SJSA1 (cell line): ENCODE data around the gene DMAP1. TPM values are rescaled to one million over a fixed set of nuclear protein-coding genes. Genes with fewer than 3 reads are reported as not detected.

Source experiments
- DNase-seq, 2 experiments: peaks; one replicate each; pipeline ENCODE4 v3.0.0-alpha.2; 2015 to 2020; ENCODE audit warnings: low spot score in 2 of 2, low read depth in 1 of 2
- H3K27ac ChIP-seq: fragments of 250-450 bp; sonication (Bioruptor Pico); 2 replicates; pipeline ENCODE4 v1.5.1; 2020; ENCODE audit warnings: mild to moderate bottlenecking, moderate library complexity
- H3K27me3 ChIP-seq: fragments of 250-450 bp; sonication (Bioruptor Pico); replicated peaks from 2 replicates; pipeline ENCODE4 v1.5.1; 2020; ENCODE audit warnings: mild to moderate bottlenecking, moderate library complexity
- H3K36me3 ChIP-seq: fragments of 250-450 bp; sonication (Bioruptor Pico); 2 replicates; pipeline ENCODE4 v1.5.1; 2020; ENCODE audit warnings: mild to moderate bottlenecking
- H3K4me1 ChIP-seq: fragments of 250-450 bp; sonication (Bioruptor Pico); replicated peaks from 2 replicates; pipeline ENCODE4 v1.6.1; 2021; ENCODE audit warnings: mild to moderate bottlenecking
- H3K4me3 ChIP-seq: fragments of 250-450 bp; sonication (Bioruptor Pico); 2 replicates; pipeline ENCODE4 v1.5.1; 2020; ENCODE audit warnings: mild to moderate bottlenecking
- H3K9me3 ChIP-seq: fragments of 250-450 bp; sonication (Bioruptor Pico); replicated peaks from 2 replicates; pipeline ENCODE4 v1.5.1; 2020; ENCODE audit warnings: mild to moderate bottlenecking
- total RNA-seq: library from RNA; depleted of rRNA; stranded (reverse); fragments of >200 nt; shearing (Covaris generic); gene quantifications from 2 replicates; pipeline ENCODE4 v1.2.3, GENCODE V29; 2014

The DMAP1 gene
- total RNA-seq, 1 experiment from 2014 or later = 9.9 TPM

DNA sequence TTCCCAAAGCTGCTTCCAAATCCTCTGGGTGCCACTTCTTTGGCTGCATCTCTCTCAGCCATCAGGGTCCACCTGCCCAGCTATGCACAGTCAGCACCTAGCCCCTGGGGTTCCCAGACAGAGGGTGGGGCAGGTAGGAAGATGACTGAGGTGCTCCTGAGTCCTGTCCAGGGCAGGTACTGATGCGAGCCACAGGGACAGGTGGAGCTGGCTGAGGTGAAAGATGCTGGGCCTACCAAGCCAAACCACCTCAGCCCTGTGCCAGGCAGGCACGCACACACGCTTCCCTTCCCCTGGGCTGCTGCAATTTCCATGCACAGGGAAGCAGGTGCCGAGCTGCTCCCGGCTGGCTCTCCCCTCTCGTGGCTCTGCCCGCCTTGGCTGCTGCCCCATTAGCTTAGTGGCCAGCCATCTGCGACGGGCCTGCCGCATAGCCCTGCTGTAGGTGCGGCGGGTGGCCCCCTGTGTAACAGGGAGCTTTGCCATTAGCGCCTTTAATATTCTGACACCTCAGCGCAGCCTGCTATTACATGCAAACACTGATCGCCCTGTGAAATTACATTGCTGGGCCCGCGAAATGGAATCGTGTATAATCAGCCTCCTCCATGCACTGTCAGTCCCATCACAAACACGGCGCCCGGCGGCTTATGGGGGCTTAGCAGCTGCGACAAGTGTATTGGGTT lies 38.9 kb downstream of the DMAP1 start:
- no peak overlapping the region for H3K27ac ChIP-seq

DNA sequence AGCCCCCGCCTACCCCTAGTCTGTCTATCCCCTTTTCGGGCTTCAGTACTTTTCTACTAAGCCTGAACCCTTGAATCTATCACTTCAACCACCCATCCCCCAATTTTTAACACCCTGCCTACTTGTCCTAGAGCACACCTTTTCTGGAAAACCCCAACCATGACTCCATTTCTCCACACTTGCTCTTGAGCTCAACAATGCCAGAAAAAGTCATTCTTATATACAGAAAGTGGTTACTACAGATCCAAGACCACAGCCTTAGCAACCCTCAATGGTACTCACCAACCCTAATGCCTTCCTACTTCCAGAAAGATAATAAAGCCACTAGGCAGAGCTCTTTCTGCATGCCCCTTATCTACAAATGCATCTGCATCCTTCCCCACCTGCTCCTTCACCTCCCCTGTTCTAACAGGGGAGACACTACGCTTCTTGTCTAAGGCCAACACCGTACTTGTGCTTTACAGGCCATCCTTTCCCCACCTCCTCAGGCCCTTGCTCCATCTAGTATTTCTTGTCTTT lies 41.2 kb downstream of the DMAP1 start:
- Histone ChIP-seq H3K36me3 (no peaks in the 10 kb centered on the region; the same call in 1 of the 2 replicates), H3K4me1 (no peaks in the 10 kb centered on the region), H3K9me3 (no peaks in the 10 kb centered on the region), H3K27me3 (no peaks in the 10 kb centered on the region), H3K4me3 (no peak overlapping the region), H3K27ac (no peak overlapping the region)
- DNase-seq = no peak

More for the DNA sequence above, 38.9 kb downstream of the DMAP1 start:
- Histone ChIP-seq H3K9me3 (no peaks in the 10 kb centered on the region), H3K27me3 (no peaks in the 10 kb centered on the region), H3K4me3 (no peak overlapping the region), H3K36me3 (no peaks in the 10 kb centered on the region; the same call in 1 of the 2 replicates), H3K4me1 (no peaks in the 10 kb centered on the region)
- no peak for DNase-seq

DNA sequence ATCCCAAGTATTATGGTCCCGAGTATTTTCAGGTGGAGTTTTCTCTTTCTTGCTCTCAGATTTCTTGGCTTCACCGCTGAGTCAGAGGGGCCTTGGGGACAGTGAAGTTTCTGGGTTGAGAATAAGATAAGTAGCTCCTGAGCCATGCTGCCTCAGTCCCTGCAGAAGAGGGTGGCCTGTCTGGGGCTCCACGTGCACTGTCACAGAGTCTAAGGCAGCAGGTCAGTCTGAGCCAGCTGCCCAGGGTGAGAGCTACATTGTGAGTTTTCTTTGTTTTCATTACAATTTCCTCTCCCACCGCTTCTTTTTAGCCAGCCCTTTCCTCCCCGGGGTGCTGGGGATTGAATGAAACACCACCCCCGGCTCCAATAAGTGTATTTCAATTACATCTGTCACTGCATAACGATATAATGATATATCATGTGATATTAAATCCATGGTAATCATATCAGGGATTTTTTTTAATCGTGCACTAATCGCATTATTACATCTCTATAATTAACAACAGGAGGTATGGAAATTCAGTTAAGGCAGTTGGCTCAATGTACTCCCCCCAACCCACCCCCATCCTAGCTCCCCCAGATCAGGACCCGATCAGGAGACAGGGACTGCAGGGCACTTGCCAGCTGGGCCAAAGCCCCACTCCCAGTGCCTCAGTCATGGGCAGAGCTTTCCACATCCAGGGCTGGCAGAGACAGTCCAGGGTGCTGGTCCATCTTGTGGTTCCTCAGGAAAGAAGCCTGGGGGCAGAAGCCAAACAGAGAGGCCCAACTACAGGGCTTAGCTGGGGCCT lies 43.7 kb downstream of the DMAP1 start:
- H3K27me3 ChIP-seq = no peaks in the 10 kb centered on the region
- no peaks in the 10 kb centered on the region; the same call in 1 of the 2 replicates for H3K36me3 ChIP-seq
- no peak overlapping the region for H3K27ac ChIP-seq
- no peaks in the 10 kb centered on the region for H3K4me1 ChIP-seq
- DNase-seq = no peak
- no peak overlapping the region for H3K4me3 ChIP-seq
- no peaks in the 10 kb centered on the region for H3K9me3 ChIP-seq

DNA sequence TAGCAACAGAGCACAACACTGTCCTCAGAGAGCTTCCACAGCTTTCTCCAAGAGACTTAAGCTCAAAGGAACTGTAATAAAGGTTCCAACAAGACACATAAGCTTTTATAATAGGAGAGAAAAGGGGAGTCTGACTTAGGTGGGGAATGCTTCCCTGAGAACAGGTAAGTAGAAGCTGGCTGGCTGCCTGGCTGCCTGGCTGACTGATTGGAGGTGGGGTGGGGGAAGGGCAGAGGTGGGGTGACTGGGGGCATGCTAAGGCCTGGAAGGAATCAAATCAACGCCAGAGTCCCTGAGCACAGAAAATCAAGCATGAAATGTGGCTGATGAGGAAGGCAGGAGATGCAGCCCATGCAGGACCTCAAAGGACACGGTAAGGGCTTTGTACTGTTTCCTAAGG lies 45.8 kb downstream of the DMAP1 start:
- Histone ChIP-seq H3K4me1 (no peaks in the 10 kb centered on the region), H3K9me3 (no peaks in the 10 kb centered on the region), H3K27ac (no peak overlapping the region), H3K27me3 (no peaks in the 10 kb centered on the region), H3K4me3 (no peak overlapping the region), H3K36me3 (no peaks in the 10 kb centered on the region; the same call in 1 of the 2 replicates)
- no peak for DNase-seq

DNA sequence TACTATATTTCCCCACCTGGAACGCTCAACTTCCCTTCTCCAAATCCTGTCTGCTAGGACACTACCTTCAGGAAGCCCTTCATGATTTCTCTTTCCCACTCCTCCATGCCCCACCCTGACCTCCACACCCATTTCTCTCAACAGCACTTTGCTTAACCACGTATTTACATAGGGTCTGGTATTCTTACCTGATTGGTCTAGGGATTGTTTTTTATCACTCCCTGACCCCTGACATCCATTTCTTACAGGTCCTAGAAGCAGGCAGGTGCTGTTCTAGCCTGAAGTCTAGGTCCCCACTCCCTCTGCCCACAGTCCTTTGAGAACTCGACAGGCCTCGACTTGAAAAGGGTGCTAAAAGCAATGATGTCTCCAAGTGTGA lies 47.5 kb downstream of the DMAP1 start:
- Histone ChIP-seq H3K9me3 (no peaks in the 10 kb centered on the region), H3K27ac (no peak overlapping the region), H3K27me3 (no peaks in the 10 kb centered on the region), H3K36me3 (no peaks in the 10 kb centered on the region; the same call in 1 of the 2 replicates), H3K4me3 (no peak overlapping the region), H3K4me1 (no peaks in the 10 kb centered on the region)
- no peak for DNase-seq

DNA sequence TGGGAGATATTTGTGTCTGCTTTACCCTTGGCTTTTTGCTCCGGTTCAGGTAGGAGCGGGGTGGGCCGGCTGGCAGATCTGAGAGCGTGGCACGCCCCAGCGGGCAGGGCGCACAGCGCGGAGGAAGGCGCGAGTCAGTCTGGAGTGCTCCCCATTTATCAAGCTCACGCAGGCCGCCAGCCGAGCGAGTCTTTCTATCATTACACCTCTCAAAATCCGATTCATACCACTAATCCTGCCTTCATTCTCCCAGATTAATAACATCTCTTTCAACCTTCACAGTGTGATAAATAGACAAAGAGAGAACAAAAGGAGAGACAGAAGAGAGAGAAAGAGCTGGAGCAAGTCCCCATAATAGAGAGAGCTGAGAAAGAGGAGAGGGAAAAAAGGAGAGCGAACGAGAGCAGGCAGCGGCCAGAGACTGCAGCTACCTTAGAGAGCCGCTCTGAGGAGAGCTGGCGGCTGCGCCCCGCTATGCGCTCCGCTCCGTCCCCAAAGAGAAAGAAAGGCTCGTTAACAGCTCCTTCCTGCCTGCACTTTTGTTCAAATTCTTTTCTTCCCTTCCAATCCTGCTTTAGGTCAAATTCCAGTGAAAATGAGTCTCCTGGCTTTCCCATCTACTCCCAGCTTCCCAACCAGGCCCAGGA lies 48.0 kb downstream of the DMAP1 start:
- H3K36me3 ChIP-seq = no peaks in the 10 kb centered on the region; the same call in 1 of the 2 replicates
- no peak overlapping the region for H3K27ac ChIP-seq
- H3K9me3 ChIP-seq = no peaks in the 10 kb centered on the region
- H3K27me3 ChIP-seq = no peaks in the 10 kb centered on the region
- H3K4me1 ChIP-seq = no peaks in the 10 kb centered on the region
- no peak for DNase-seq
- H3K4me3 ChIP-seq = no peak overlapping the region

DNA sequence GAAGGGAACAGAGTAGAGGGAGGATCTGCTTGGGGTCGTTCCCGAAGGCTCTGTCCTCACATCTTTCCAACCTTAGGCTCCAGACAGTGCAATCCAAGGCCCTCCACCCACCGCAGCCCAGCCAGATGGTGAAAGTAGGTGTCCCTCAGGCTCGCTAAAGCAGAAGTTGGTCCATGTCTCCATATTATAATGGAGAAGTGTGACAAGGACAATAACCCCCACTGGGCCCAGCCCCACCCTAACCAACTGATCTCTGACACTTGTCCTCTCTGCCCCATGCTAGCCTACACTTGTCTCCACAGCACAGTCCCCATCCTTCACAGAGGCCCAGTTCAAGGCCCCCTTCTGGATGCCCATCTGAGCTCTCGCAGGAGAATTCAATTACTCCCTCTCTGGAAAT lies 48.7 kb downstream of the DMAP1 start:
- H3K4me1 ChIP-seq = no peaks in the 10 kb centered on the region
- H3K4me3 ChIP-seq = no peak overlapping the region
- no peaks in the 10 kb centered on the region for H3K36me3 ChIP-seq
- H3K27me3 ChIP-seq = no peaks in the 10 kb centered on the region
- H3K9me3 ChIP-seq = no peaks in the 10 kb centered on the region
- no peak overlapping the region for H3K27ac ChIP-seq
- DNase-seq = no peak

DNA sequence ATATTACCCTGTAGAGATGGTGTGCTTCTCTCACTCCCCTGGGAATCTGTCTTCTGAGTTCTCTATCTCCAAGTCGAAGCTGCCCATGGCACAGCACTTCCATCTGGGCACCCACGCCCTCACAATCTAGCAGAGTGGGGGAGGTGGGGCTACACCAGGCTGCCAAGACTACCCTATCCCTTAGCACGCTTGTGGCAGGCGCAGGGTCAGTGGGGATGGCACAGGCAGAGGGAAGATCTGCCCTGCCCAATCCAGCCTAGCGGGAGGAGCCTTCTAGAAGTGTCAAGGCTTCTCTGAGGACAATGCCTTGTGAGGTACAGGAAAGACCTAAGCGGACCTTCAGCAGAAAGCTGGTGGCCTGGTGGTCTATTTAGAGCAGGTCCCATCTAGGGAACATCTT lies 49.1 kb downstream of the DMAP1 start:
- H3K27me3 ChIP-seq = no peaks in the 10 kb centered on the region
- no peaks in the 10 kb centered on the region for H3K4me1 ChIP-seq
- no peak for DNase-seq
- H3K27ac ChIP-seq = no peak overlapping the region
- H3K9me3 ChIP-seq = no peaks in the 10 kb centered on the region
- no peak overlapping the region for H3K4me3 ChIP-seq
- H3K36me3 ChIP-seq = no peaks in the 10 kb centered on the region

DNA sequence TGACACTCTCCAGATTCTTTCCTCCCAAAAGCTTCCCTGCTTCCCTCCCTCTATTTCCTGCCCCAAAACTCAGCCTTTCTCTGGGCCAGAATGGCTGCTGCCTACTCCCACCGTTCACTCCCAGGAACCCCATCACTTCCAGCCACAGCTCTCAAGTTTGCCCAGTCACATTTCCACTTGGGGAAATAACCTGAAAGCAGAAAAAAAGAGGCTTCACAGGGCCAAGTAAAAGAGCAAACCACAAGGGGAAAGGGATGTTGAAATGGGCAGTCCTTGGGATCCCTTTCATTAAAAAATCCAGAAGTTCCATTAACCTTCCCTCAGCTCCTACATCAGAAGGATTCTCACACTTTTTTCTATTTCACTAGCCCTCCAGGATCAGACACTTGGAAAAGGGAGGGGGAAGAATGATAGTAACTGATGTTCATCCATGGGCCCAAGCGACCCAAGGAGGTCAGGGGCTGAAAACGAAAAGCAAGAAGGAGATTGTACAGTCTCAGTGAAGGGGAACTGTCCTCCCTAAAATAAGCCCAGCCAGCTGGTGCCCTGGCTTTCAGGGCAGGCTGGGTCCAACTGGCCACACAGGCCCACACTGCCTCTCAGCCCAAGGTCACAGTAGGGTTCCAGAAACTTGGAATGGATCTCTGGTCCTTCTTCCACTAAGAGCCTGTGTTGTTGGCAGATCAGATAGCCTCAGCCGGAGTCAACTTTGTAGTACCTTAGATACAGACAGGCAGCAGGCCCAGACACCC lies 49.7 kb downstream of the DMAP1 start:
- Histone ChIP-seq H3K27ac (no peak overlapping the region), H3K4me1 (no peaks in the 10 kb centered on the region), H3K4me3 (no peak overlapping the region), H3K36me3 (no peaks in the 10 kb centered on the region), H3K27me3 (no peaks in the 10 kb centered on the region), H3K9me3 (no peaks in the 10 kb centered on the region)
- DNase-seq = no peak

DNA sequence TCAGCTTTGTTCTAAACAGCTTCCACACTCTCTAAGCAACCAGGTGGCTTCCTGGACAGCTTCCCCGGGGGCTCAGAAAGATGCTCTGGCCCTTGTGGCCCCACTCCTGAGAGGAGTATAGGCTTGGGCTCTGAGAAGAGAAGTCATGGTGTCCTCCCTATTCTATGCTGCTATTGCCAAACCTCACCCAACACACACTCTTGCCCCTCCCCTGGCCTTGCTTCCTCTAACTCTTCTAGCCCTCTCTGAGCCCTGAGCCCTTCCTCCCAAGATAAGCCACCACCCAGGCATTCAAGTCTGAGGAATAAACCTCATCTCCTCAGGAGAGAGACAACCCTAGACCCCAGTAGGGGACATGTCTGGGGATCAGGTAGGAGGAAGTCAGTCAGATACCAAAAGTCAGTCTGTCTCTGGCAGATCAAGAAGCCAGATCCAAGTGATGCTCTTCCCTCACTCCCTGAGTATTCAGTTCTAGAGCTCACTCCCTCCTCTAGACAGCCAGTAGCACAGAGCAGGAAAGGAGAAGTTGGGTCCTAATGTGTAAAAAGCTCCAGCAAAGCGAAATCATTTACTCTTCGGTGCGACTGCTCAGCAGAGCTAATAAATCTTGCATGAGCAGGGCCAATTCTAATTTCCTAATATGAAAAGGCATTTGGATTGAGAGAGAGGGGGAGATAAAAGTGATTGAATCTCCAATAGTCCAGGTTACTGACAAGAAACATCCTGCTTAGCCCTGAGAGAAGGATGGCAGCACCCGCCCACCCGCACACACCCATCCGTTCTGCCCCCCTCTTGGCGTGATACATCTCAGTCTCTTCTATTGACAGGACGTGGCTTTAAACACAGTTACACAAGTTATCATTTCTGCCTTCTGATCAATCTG lies 50.5 kb downstream of the DMAP1 start:
- Histone ChIP-seq H3K4me1 (no peaks in the 10 kb centered on the region), H3K9me3 (no peaks in the 10 kb centered on the region), H3K4me3 (no peak overlapping the region), H3K27me3 (no peaks in the 10 kb centered on the region), H3K36me3 (no peaks in the 10 kb centered on the region), H3K27ac (no peak overlapping the region)
- DNase-seq = no peak

DNA sequence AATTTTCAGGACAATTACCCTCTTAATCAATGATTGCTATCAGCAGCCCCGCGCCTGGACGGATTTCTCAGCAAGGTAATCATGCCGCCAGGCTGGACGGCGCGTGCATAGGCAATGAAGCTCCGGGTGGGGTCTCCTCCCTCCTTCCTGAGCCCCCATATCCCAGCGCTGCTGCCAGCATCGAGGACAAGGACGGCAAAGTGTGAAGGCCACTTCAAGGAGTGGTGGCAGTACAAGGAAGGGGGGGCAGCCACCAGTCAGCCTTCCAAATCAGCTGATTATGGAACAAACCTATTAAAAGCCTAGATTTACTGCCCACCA lies 51.1 kb downstream of the DMAP1 start:
- DNase-seq = no peak

DNA sequence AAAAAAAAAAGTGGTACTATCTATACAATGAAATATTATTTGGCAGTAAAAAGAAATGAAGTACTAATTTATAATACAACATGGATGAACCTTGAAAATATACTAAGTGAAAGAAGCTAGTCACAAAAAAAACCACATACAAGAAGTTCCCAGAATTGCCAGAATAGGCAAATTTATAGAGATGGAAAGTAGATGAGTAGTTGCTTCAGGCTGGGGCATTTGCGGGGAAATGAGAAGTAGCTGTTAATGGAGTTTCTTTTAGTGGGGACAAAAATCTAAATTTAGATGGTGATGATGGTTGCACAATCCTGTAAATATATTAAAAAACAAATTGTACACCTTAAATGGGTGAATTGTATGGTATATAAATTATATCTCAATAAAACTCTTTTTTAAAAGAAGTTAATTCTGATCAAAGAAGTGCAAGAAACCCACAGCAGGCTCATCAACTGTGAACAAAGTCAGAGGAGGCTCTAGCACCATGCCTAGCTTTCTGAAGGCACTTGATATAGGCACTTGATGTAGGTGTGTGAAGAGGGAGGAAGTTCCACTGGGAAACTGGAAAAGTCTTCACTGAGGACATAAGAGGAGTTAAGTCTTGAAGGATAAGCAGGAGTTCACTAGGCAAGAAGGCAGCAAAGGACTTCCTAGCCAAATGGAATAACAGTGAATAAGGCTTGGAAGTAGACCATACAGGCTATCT lies 52.5 kb downstream of the DMAP1 start:
- H3K9me3 ChIP-seq = no peaks in the 10 kb centered on the region
- H3K27me3 ChIP-seq = no peaks in the 10 kb centered on the region

More for the DNA sequence above, 51.1 kb downstream of the DMAP1 start:
- H3K27me3 ChIP-seq = no peaks in the 10 kb centered on the region
- H3K4me3 ChIP-seq = no peak overlapping the region
- no peak overlapping the region for H3K27ac ChIP-seq
- H3K36me3 ChIP-seq = no peaks in the 10 kb centered on the region
- H3K9me3 ChIP-seq = no peaks in the 10 kb centered on the region
- H3K4me1 ChIP-seq = no peaks in the 10 kb centered on the region

More for the DNA sequence above, 52.5 kb downstream of the DMAP1 start:
- no peak for DNase-seq
- Histone ChIP-seq H3K4me1 (no peaks in the 10 kb centered on the region), H3K36me3 (no peaks in the 10 kb centered on the region), H3K27ac (no peak overlapping the region), H3K4me3 (no peak overlapping the region)
